Cardiac fibroblast (primary cell): ENCODE data around the gene TOMM40L.
A peak's percentile ranks its signal among the peaks of the same experiment; 100 is the strongest.

Experiments
- DNase-seq, 2 donors: peaks; one replicate each; pipeline versions ENCODE4 v3.0.0 to v3.0.0-alpha.2; 2010; ENCODE audit warnings: low read depth in 2 of 2
- H3K4me3 ChIP-seq, 2 donors: replicated peaks in 1 of 2; 1 replicate in 1 of 2; 2 replicates in 1 of 2; pipeline ENCODE4 v1.5.1; 2011; ENCODE audit warnings: low read depth in 2 of 2, low read length in 2 of 2, mild to moderate bottlenecking in 2 of 2, moderate library complexity in 1 of 2
- CTCF ChIP-seq: IDR thresholded peaks from one replicate; pipeline ENCODE4 v1.5.1; 2011; ENCODE audit warnings: low read depth, mild to moderate bottlenecking, low read length, inconsistent platforms

Gene TOMM40L

GRCh38 chr1:161182214-161182613 is 43.6 kb upstream of the TOMM40L start:
- no peak for TF ChIP-seq CTCF
- DNase-seq: peak in 1 of 2 donors; percentile 85
- H3K4me3 ChIP-seq: no peak overlapping the region

DNA sequence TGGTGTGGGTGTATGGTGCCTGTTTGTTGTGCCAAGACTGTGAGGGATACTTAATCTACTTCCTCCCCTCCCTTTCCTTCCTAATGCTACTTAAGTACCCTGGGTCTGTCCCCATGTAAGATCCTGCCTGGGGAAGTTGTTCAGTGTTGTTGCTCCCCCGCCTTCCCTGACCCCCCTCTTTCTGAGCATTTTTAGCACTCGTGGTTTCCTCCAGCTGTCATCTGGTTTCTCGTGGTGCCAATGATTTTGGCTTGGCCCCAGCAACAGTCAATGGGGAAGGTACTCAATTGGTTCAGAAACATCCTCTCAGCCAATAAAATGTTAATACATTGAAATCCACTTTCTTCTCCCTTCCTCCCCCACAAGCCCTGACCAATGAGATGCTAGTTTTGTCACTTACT is 40.6 kb upstream of the TOMM40L start:
- peak; percentile 80 to 91 for DNase-seq
- no peak for TF ChIP-seq CTCF
- no peak overlapping the region for H3K4me3 ChIP-seq

DNA sequence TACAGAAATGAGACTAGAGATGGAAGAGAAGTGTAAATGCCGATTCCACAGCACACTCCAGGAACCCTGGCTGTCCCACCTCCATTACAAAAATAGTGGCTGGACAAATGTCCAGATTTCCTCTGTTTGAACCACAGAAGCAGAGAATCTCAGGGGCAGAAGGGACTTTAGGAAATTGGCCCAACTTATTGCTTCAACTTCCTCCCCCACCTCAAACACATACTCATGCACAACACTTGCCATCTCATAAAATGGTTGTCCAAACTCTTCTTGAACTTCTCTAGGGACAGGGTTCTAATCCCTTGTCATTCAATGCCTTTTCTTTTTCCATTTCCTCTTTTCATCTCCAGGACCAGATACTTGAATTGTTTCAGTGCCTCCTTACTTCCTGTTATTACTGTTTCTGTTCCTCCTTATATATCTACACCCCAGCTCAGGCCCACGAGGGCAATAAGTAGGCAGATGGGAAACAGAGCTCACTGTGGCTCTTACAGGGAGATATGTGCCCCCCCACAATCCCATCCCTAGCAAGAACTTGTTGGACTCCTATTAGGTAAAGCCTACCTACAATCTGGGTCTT is 40.0 kb upstream of the TOMM40L start:
- DNase-seq: peak in 1 of 2 donors; percentile 17

GRCh38 chr1:161187311-161187710 is 38.5 kb upstream of the TOMM40L start:
- peak in 1 of 2 donors; percentile 20 for DNase-seq
- no peak for TF ChIP-seq CTCF
- no peak overlapping the region for H3K4me3 ChIP-seq

More for the DNA sequence above, 40.0 kb upstream of the TOMM40L start:
- no peak for TF ChIP-seq CTCF
- H3K4me3 ChIP-seq: no peak overlapping the region

- H3K4me3 ChIP-seq: no peak overlapping the region
- no peak for TF ChIP-seq CTCF
- DNase-seq: peak in 1 of 2 donors; percentile 46
Measured at GRCh38 chr1:161188381-161188780, 37.5 kb upstream of the TOMM40L start.

- H3K4me3 ChIP-seq: no peak overlapping the region
- TF ChIP-seq CTCF: no peak
- DNase-seq: peak in 1 of 2 donors; percentile 80
Measured at GRCh38 chr1:161189036-161189435, 36.8 kb upstream of the TOMM40L start.
